ENCODE measurements around the gene TRAPPC10. TPM values are rescaled to one million over a fixed set of nuclear protein-coding genes. Genes with fewer than 3 reads are reported as not detected.

TRAPPC10 gene, protein sequence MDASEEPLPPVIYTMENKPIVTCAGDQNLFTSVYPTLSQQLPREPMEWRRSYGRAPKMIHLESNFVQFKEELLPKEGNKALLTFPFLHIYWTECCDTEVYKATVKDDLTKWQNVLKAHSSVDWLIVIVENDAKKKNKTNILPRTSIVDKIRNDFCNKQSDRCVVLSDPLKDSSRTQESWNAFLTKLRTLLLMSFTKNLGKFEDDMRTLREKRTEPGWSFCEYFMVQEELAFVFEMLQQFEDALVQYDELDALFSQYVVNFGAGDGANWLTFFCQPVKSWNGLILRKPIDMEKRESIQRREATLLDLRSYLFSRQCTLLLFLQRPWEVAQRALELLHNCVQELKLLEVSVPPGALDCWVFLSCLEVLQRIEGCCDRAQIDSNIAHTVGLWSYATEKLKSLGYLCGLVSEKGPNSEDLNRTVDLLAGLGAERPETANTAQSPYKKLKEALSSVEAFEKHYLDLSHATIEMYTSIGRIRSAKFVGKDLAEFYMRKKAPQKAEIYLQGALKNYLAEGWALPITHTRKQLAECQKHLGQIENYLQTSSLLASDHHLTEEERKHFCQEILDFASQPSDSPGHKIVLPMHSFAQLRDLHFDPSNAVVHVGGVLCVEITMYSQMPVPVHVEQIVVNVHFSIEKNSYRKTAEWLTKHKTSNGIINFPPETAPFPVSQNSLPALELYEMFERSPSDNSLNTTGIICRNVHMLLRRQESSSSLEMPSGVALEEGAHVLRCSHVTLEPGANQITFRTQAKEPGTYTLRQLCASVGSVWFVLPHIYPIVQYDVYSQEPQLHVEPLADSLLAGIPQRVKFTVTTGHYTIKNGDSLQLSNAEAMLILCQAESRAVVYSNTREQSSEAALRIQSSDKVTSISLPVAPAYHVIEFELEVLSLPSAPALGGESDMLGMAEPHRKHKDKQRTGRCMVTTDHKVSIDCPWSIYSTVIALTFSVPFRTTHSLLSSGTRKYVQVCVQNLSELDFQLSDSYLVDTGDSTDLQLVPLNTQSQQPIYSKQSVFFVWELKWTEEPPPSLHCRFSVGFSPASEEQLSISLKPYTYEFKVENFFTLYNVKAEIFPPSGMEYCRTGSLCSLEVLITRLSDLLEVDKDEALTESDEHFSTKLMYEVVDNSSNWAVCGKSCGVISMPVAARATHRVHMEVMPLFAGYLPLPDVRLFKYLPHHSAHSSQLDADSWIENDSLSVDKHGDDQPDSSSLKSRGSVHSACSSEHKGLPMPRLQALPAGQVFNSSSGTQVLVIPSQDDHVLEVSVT
- total RNA-seq = 14.1 and 14.6 TPM in 2 replicates

DNA sequence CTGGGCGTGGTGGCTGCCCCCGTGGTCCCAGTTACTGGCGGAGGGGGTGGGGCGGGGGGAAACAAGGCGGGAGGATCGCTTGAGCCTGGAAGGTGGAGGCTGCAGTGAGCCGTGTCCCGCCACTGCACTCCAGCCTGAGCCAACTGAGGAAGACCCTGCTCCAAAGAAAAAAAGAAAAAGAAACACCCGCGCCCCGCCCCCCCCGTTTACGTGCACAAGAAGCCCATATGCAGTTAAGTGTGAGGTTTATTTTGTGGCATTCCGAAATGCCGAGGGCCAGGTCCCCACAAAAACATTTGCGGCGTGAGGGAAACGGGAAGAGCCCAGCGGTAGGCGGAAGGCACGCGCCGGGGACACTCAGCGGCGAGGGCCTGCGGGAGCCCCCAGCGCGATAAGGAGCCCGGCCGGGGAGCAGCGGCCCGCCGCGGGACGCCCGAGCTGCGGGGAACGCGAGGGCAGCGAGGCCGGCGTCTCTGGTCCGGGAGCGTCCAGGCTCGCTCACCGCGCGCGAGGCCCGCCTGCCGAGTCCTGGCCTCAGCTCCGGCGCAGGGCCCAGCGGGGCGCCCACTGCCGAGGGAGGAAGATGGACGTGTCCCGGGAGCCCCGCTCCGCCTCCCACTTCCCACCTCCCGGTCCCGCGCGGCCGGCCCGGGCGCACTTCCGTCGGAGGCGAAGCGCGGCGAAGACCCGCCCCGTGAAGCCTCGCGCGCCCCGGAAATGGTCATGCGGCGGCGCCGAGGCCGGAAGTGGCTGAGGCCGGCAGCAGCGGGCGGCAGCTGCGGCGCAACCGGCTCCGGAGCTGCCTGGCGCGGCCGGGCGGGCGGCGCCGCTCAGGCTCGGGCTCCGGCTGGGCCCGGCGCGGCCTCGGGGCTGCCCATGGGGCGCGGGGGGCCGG, at the start of gene TRAPPC10:
TRAPPC10 (plus strand) TSS at position 731 of the 895 bp plus-strand sequence. CDS start 185 bp downstream, outside the sequence.

DNA sequence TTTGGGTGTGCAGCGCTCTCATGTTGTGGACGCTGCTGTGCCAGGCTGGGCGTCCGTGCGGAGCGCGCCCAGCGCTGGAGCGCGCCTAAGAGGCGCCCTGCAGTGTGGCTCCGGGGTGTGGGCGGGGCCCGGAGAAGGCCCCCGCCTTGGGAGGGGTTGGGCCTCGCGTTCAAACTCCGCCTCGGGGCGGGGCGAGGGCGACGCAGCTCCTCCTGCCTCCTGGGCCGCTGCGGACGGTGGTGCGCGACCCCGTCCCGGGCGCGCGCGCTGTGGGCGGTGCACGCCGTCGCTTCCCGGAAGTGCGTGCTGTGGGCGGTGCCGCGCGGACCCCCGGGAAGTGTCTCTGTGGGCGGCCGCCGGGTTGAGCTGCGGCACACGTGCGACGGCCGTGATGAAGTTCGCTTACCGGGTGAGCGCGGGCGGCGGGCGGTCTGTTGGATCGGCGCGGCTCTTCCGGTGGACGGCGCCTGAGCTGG, 95.0 kb downstream of the TRAPPC10 start, which contains the start of gene PWP2:
PWP2 (plus strand) TSS at position 374 of the 476 bp plus-strand sequence; CDS start at position 392, 18 bp downstream.

Other genes with a start within 250 kb of the TRAPPC10 start
- 12.5 and 13.8 TPM in 2 replicates for gene CSTB, start 236.0 kb upstream of the TRAPPC10 start, total RNA-seq
- 16.5 and 21.1 TPM in 2 replicates for gene RRP1, start 222.7 kb upstream of the TRAPPC10 start, total RNA-seq
- gene AGPAT3, start 147.1 kb upstream of the TRAPPC10 start, total RNA-seq = 36.9 and 52.5 TPM in 2 replicates
- gene PWP2, start 95.1 kb downstream of the TRAPPC10 start, total RNA-seq = 4.8 and 8.2 TPM in 2 replicates
- gene GATD3, start 121.4 kb downstream of the TRAPPC10 start, total RNA-seq = 5.7 and 14.9 TPM in 2 replicates
- 0.40 TPM in 1 of 2 replicates, not detected in the other for gene ICOSLG, start 228.6 kb downstream of the TRAPPC10 start, total RNA-seq
- not detected in 2 replicates for gene DNMT3L, start 249.6 kb downstream of the TRAPPC10 start, total RNA-seq

Measured in epithelial cell of alveolus of lung (primary cell).